Frontal cortex (tissue), 4 donors: ENCODE results near the gene RAB27A. TPM values are rescaled to one million over a fixed set of nuclear protein-coding genes. Genes with fewer than 3 reads are reported as not detected.
"Not testable (repeated sequence)": the region's sequence is repeated elsewhere in the genome, so short reads cannot be mapped to it uniquely, and the experiment has no call there.

ENCODE experiments used
- DNase-seq, 2 donors: peaks; one replicate each; pipeline ENCODE4 v3.0.0; 2012; ENCODE audit warnings: low spot score in 2 of 2
- FAIRE-seq: peaks from 2 replicates; lab custom pipeline; 2012; peaks lifted over from hg19 to GRCh38; lab: Jason Lieb, UNC
- total RNA-seq: library from RNA; depleted of rRNA; stranded (reverse); fragments of >200 nt; gene quantifications from one replicate; pipeline ENCODE4 v1.2.3, GENCODE V29; 2014
- donor health status: control.
- donor health status: control.
- donor health status: control.

The RAB27A gene
- total RNA-seq, 1 donor from 2014 or later: 8.2 TPM

DNA sequence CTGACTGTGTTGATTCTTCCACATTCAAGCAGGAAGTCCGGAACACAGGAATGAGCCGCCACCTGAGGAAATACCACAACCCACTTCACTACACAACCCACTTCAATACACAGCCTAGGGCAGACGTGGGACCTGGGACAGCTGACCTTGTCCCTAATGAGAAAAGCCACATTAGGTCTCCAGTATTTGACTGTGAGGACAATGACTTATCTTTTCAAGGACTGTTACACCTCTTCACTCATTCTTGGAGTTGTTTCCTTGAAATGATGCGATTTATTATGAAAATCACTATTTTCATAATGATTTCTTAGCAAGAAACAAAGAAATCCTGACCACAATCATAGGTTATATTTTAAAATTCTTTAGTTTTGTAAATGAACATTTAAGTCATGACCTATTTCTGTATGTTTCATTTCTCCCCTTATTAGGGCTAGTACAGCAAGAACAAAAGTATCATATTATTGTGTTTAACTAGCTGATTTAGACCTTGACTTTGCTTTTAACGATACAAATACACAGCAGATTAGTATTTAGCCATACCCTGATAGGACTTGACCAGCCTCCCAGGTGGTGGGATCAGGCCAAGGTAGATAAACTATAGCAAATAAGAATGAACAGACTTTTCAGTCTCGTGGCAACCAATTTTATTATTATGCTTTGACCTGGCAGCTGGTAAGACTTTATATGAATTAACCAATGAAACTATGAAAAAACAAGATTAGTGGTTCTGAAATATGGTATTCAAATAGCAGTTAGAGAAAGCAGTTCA is 6.0 kb downstream of the RAB27A start:
- FAIRE-seq (no peak), DNase-seq (no peak)

DNA sequence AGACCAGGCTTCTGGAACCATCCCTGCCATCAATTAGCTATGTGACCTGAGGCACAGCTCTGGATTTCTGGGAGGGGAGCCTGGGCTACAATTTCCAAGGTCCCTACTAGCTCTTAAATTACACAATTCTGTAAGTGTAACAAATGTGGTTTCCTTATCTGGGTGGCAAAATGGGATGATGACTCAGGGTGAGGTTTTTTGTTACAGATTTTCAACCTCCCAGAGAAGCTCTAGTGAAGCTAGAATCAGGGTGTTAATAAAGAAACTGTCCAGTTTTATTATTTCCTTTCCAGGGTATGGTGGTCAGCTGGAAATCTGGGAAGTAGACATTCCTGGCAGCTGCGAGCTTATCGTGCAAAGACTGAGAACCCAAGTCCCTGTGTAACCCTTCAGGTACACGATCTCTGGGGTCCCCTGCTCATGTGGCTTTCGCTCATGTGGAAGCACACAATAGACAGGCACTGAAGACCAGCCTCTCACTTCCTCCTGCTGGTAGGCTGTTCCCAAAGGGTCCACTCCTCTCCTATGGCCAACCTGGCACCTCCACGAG is 7.3 kb downstream of the RAB27A start:
- DNase-seq: no peak
- no peak for FAIRE-seq

DNA sequence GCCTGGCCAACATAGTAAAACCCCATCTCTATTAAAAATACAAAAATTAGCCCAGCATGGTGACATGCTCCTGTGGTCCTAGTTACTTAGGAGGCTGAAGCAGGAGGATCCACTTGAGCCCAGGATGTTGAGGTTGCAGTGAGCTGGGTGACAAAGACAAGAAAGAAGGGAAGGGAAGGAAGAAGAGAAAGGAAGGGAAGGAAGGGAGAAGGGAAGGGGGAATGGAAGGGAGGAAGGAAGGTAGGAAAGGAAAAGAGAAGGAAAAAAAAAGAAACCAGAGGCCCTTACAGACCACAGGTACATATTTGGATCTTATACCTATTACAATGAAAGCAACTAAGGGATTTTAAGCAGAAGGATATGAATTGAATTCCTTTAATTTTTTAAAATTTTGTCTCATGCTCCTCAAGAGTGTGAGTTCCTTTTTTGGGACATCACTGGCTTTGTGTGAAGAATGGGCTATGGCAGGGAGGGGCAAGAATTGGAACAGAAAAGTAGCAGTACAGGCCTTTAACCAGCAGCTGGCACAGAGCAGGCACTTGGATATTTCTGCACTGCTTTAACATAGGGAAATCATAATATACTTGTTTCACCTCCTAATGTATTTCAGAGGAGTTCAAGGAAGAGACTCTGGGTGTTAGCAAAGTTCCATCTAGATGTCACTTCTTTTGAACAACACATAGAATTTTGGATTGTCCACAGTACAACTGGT is 7.9 kb downstream of the RAB27A start:
- DNase-seq (no peak), FAIRE-seq (no peak)

DNA sequence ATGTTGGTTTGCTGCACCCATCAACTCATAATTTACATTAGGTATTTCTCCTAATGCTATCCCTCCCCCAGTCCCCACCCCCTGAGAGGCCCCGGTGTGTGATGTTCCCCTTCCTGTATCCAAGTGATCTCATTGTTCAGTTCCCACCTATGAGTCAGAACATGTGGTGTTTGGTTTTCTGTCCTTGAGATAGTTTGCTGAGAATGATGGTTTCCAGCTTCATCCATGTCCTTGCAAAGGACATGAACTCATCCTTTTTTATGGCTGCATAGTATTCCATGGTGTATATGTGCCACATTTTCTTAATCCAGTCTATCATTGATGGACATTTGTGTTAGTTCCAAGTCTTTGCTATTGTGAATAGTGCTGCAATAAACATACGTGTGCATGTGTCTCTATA is 9.0 kb downstream of the RAB27A start:
- not testable (repeated sequence) for FAIRE-seq, DNase-seq

DNA sequence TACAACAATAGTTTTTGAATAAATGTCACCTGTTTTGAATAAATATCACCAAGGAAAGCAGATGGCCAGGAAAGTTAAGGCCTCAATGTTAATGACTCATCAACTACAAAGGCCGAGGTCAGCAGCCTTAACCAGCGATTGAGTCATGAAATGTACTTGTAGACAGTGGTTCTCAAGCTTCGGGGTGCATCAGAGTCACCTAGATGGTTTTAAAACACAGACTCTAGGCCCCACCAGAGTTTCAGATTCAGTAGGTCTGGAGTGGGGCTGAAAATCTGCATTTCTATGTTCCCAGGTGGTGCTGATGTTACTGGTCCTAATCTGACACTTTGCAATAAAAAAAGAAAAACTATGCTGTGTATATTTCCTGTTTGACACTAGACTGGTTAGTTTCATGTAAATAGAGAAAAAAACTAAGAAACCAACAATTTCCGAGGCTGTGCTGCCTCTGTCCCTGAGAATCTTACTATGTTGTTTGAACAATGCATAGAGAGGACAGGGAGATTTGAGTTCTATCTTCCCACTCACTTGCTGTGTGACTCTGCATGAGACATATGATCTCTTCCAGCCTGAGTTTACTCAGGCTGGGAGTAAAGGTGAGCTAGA is 9.8 kb downstream of the RAB27A start:
- no peak for DNase-seq
- FAIRE-seq: no peak

DNA sequence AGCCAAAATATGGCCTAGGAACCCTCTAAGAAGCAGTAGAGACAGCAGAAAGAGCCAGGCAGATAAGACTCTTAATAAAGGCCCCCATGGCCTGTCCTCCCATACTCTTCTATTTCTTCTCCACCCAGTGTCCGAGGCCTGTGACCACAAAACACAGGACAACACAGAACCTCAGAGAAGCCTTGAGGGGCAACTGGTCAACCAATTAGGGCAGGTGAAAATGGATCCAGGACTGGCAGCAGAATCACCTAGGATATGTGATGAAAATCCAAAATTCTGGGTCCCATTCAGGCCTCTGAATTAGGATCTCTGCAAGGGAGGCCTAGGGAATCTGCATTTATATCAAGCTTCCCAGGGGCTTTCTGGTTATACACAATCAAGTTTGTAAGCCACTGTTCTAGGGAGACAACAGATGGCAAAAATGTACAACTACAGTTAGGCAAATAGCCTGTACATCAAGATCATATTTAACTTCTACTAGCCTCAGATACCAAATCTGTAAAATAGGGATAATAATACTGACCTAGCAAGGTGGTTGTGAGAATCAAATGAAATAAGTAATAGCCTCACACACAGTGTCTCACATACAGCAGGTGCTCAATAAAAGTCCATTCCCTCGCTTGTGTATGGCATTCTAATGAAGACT is 10.4 kb downstream of the RAB27A start:
- DNase-seq (no peak), FAIRE-seq (no peak)

DNA sequence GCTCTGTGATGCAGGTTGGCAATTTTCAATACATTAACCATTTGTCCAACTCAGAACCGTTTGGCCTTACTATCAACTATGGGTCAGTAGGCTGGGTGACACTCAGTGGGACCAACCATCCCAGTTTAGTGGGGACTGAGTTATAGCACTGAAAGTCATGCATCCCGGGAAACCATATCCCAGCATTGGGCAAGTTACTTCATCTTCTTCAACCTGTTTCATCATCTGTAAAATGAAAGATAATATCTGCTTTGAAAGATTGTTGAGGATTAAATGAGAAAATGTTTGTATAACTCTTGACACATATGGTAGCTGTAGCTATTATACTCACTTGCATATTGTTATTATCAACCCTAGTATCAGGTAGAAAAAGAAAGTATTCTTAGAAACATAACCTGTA is 11.9 kb downstream of the RAB27A start:
- FAIRE-seq (no peak), DNase-seq (no peak)

DNA sequence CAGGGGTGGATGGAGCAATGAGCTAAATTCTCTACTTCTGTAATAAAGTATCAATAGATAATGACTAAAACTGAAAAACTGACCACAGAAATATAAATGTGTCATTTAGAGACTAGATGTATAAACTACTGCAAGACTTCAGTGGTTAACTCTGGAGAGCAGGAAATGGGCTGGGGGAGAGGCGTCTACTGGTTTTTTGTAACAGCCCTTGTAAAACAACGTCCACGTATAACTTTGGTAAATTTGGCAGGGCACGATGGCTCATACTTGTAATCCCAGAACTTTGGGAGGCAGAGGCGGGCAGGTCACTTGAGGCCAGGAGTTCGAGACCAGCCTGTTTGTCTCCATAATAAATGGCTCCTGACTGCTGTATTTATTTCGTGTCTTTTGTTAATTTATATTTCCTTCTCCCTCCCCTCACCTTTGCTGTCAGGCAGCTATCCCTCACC is 12.5 kb downstream of the RAB27A start:
- no peak for FAIRE-seq
- DNase-seq: no peak

DNA sequence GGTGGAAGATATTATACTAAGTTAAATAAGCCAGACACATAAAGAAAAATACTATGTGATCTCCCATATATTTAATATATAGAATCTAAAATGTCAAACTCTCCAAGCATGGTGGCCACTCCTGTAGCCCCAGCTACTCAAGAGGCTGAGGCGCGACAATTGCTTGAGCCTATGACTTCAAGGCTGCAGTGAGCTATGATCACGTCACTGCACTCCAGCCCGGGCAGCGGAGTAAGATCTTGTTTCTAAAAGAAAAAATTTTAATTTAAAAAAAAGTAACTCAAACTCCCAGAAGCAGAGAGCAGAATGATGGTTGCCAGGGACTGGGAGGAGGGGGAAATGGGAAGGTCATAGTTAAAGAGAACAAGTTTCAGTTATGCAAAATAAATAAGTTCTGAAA is 13.3 kb downstream of the RAB27A start:
- DNase-seq: no peak
- FAIRE-seq: no peak

DNA sequence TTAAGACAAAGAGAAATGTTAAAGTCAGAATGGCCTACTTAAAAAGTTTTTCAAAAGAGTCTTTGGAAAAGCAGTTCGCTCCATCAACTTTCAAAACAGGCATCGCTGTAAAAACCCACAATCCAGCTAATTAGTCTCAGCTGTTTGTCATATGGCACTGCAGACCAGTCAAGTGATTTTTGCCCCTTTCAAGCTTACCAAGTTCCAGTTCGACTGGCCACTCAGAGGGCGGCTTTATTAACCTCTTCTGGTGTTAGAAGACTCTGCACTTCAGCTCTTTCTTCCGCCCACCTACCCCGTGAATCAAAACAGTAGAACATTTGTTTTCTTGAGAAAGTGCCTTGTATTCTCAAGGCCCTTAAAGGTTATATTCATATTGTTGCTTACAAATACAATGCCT is 19.3 kb downstream of the RAB27A start:
- FAIRE-seq: no peak

DNA sequence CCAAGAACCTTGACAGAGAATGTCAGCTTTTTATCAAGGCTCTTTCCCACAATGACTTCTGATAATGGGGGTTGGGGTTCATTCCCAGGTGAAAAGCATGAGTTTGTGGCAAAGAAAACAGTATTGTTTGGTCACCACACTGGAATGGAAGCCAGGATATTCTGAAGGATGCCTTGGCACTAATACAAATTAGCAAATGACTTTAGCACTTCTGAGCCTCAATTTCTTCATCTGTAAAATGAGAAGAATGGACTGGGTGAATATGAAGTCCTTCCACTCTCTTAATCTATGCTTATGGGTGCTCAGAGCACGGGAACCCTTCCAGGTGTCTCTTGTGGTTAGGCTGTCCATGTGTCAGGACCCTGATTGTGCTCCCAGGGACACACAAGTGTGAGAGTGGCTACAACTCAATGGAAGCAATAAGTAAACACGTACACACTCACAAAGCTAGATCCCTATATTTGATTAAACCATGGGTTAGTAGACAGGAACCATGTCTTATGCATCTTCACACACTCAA is 21.4 kb downstream of the RAB27A start:
- DNase-seq: no peak
- no peak for FAIRE-seq

More for the DNA sequence above, 19.3 kb downstream of the RAB27A start:
- DNase-seq: no peak

DNA sequence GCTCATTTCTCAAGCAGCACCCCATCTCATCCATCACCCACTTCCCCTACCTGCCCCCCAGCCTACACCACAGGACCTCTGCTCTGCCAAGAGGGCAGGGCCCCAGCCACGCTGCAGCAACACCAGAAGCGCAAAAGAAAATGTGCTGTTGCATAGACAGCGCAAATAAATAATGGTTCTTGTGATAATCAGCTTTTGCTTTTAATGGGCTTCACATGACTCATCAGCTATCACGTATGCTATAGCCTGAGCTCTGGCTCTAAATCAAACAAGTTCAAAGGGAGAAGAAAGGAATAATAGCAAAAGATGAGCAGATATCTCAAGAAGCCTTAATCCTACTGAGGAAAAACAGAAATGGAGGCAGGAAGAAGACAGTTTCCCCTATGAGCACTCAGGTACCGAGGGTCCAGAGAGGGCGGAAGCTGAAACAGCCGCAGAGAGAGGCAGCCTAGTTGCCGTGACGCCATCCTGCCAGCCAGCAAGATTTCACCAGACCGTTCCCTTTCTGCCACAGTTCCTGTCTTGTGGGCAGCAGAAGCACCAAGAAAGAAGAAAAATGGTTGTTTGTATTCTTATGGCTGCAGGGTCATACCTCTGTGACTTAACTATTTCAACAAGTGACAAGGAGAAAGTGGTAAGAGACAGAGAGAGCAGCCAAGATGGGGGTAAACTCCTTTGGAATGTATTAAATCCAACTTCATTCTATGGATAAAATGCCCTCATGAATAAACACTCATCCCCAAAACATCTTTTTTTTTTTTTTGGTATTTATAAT is 22.0 kb downstream of the RAB27A start:
- FAIRE-seq (no peak), DNase-seq (no peak)

DNA sequence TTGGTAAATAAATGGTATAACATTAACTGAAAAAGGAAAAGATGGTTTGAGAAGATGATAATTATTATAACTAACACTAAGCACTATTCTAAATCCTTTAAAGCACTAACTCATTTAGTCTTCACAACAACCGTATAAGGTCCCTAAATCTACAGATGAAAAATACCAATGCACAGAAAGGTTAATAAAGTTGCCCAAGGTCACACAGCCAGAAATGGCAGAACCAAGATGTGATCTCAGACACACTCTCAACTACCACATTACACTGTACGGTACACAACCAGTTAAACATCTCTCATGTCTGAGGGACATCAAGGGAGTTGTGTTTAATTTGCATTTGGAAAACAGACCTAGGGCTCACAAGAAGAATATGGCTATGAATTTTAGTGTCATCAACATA is 23.1 kb downstream of the RAB27A start:
- DNase-seq (no peak), FAIRE-seq (no peak)

DNA sequence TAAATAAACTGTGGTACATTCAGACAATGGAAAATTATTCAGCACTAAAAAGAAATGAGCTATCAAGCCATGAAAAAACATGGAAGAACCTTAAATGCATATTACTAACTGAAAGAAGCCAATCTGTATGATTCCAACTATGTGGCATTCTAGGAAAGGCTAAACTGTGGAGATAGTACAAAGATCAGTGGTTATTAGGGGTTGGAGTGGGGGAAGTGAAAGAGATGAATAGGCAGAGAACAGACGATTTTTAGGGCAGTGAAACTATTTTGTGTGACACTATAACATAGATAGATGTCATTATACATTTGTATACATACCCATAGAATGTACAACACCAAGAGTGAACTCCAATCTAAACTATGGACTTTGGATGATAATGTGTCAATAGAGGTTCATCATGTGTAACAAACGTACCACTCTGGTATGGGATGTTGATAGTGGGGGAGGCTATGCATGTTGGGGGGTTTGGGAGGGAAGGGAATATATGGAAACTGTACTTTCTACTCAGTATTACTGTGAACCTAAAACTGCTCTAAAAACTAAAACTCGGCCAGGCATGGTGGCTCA is 29.0 kb downstream of the RAB27A start:
- no peak for DNase-seq
- no peak for FAIRE-seq

DNA sequence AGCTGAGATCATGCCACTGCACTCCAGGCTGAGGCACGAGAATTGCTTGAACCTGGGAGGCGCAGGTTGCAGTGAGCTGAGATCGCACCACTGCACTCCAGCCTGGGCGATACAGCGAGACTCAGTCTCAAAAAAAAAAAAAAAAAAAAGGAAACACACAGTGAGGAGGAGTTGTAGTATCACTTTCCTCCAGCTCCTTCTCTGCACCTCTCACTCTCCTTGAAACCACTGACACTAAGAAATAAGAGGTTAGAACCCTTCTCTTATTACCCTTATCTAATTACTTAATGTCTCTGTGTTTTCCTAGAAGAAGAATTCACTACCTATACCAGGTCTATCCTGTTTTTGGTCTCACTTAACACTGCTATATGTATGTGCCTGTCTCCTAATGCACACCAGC is 31.7 kb downstream of the RAB27A start:
- no peak for FAIRE-seq
- DNase-seq: no peak

DNA sequence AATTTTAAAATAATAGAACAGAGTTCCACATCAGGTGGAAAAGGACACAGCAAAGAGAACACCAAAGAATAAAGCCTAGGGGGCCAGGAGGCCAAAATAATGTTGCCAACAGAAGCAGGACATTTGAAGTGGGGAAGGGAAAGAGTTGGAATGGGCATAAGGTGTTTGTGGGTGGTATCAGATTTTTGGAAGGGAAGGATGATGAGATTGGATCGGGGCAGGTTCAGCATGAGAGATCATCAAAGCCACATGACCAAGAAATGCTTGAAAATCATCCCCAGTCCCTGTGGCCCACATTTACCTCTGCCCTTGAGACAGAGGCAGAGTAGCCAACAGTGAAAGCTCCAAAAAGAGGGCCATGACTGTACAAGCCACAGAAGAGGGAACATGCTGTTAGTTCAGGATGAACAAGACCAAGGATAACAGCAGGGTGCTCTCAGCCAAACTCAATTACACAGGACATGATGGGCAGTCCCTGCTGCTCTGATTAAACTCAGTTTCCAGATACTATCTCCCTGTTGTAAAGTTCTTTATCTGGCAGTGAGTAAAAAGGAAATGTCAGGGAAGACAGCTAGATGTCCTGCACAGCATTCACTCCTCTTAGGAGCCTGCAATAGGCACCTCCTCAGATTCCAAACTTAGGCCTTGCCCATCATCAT is 32.5 kb downstream of the RAB27A start:
- FAIRE-seq: no peak
- no peak for DNase-seq

DNA sequence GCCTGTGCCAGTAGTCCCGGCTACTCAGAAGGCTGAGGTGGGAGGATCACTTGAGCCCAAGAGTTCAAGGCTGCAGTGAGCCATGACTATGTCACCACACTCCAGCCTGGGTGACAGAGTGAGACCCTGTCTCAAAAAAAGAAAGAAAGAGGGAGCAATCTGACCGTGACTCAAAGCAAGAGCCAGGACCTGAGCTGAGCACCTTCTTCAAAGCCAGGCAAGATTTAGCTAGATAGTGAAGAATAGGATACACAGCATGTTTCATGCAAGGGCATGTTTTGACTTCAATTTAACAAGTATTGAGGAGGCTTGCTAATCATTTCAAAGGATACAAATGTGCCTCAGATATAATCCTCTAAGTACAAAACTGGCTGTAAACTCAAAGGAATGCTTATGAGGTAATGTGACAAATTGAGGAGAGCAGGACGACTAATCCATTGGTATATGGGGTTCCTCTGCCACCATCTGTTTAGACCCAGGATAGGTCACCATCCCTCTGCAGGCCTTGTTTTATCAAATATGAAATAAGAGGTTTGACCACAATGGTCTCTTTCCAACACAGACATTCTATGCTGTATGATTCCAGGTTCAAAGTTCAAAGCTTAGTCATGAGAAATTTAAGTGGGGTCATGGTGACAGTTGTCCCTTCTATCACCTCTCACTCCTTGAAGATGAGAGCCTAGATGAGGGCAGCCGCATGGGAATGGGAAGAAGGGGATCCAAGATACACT is 33.2 kb downstream of the RAB27A start:
- DNase-seq (no peak), FAIRE-seq (no peak)

DNA sequence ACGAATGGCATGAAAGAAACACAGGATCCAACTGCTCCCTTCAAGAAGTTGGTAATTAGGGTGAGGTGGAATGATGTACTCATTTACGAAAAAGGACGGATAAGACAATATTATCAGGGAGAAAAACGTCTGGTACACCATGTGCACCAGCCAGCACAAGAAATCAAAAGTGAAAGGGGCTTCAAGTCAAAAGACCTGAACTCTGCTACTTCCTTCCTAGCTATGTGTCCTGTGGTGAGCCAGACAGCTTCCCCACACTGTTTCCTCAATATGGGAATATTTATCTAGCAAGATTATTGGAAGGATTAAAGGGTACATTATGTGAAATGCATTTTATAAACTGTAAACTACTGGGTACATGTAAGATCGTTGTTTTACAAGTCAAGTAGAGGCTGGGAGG is 33.9 kb downstream of the RAB27A start:
- FAIRE-seq (no peak), DNase-seq (no peak)
